Measurements from ENCODE around the gene LAMA2. TPM values are rescaled to one million over a fixed set of nuclear protein-coding genes. Genes with fewer than 3 reads are reported as not detected.

Gene LAMA2
- total RNA-seq, 1 donor from 2014 or later = 0.27 TPM

GRCh38 chr6:129284225-129284624, 401.3 kb downstream of the LAMA2 start:
- Mint-ChIP-seq H3K27ac (no peak overlapping the region), H3K9me3 (no peaks in the 10 kb centered on the region), H3K4me1 (no peaks in the 10 kb centered on the region), H3K36me3 (ENCODE audit: low read depth) (no peaks in the 10 kb centered on the region), H3K4me3 (no peak overlapping the region), H3K27me3 (no peaks in the 10 kb centered on the region)
- intact Hi-C loops (cut with micrococcal nuclease) = no loop called here
- ChIA-PET CTCF (no interaction called here), POLR2A (no interaction called here)
- TF ChIP-seq, protein P1, sequence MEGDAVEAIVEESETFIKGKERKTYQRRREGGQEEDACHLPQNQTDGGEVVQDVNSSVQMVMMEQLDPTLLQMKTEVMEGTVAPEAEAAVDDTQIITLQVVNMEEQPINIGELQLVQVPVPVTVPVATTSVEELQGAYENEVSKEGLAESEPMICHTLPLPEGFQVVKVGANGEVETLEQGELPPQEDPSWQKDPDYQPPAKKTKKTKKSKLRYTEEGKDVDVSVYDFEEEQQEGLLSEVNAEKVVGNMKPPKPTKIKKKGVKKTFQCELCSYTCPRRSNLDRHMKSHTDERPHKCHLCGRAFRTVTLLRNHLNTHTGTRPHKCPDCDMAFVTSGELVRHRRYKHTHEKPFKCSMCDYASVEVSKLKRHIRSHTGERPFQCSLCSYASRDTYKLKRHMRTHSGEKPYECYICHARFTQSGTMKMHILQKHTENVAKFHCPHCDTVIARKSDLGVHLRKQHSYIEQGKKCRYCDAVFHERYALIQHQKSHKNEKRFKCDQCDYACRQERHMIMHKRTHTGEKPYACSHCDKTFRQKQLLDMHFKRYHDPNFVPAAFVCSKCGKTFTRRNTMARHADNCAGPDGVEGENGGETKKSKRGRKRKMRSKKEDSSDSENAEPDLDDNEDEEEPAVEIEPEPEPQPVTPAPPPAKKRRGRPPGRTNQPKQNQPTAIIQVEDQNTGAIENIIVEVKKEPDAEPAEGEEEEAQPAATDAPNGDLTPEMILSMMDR (IDR thresholded peaks at IDR 0.05) = no peak
- ATAC-seq (ENCODE audit: low read depth) = no peak
- no peak for DNase-seq

DNA sequence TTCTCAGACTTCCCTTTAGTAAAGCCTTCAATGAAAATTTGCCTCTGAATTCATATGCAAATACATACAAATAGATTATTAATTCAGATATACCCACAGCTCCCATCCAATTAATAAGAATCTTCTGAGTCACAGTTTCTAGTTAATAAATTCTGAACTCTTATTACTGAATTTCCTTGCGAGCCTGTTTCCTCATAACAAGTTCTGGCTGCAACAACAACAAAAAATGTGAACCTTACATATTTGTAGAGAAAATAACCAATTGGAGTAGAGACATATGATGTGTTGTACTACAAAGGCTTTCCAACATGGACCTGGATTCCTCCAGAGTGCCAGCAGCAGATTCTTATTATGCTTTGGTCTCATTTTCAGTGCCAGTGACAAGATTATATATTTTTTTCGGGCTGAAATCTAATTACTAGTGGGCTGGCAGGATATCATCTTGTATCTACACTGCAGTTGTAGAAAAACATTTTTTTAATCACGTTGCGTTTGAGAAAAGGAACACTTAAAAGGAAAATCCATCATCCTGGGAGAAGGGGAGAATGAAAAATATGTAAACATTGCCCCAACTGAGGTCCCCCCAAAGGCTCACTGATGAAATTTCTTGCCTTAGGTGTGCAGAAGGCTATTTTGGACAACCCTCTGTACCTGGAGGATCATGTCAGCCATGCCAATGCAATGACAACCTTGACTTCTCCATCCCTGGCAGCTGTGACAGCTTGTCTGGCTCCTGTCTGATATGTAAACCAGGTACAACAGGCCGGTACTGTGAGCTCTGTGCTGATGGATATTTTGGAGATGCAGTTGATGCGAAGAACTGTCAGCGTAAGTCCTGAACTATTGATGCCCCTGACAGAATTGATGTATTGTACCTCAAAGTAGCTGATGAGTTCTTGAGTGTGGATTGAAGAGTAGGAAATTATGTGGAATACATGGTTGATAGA, 404.6 kb downstream of the LAMA2 start:
- ChIA-PET POLR2A (no interaction called here), CTCF (no interaction called here)
- TF ChIP-seq, protein P1 (IDR thresholded peaks at IDR 0.05) = no peak
- Mint-ChIP-seq H3K36me3 (ENCODE audit: low read depth) (no peaks in the 10 kb centered on the region), H3K4me1 (no peaks in the 10 kb centered on the region), H3K4me3 (no peak overlapping the region), H3K27me3 (no peaks in the 10 kb centered on the region), H3K9me3 (no peaks in the 10 kb centered on the region), H3K27ac (no peak overlapping the region)
- ATAC-seq (ENCODE audit: low read depth) (no peak), DNase-seq (no peak)
- intact Hi-C loops (cut with micrococcal nuclease) = no loop called here

DNA sequence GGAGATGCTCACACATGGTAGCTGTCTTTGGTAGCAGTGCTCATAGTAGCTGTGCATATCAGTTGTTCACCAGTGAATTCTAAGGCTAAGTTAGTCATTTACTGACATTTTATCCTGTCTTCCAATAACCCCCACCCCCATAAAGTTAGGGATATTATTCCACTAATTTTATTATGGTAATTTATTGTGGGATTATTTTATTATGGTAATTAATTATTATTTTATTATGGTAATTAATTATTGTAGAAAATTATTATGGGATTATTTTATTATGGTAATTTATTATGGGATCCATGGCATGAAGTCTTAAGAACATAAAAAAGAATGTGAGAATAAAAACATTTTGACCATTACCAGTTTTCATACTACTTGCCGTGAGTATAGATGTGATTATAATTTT, 406.5 kb downstream of the LAMA2 start:
- intact Hi-C loops (cut with micrococcal nuclease) = no loop called here
- CTCF ChIA-PET = no interaction called here
- ATAC-seq (ENCODE audit: low read depth) = no peak
- TF ChIP-seq, protein P1 (IDR thresholded peaks at IDR 0.05) = no peak
- Mint-ChIP-seq H3K36me3 (ENCODE audit: low read depth) (no peaks in the 10 kb centered on the region), H3K9me3 (no peaks in the 10 kb centered on the region), H3K27ac (no peak overlapping the region), H3K27me3 (no peaks in the 10 kb centered on the region), H3K4me3 (no peak overlapping the region), H3K4me1 (no peaks in the 10 kb centered on the region)
- POLR2A ChIA-PET = no interaction called here
- no peak for DNase-seq

- H3K9me3 Mint-ChIP-seq = no peaks in the 10 kb centered on the region
- CTCF ChIA-PET = no interaction called here
- no peaks in the 10 kb centered on the region for H3K4me1 Mint-ChIP-seq
Measured at GRCh38 chr6:129292836-129293235, 409.9 kb downstream of the LAMA2 start.

DNA sequence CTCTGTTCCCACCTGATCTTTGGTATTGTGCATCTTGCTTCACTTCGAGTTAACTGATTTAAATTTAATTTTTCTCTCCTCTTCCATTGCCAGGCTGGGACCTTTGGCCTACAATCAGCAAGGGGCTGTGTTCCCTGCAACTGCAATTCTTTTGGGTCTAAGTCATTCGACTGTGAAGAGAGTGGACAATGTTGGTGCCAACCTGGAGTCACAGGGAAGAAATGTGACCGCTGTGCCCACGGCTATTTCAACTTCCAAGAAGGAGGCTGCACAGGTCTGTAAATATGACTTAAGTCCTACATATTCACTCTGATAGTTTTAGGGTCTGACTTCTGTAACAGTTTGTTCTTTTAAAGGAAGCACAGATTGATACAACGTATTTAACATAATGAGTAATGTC, 414.7 kb downstream of the LAMA2 start:
- H3K4me3 Mint-ChIP-seq = no peak overlapping the region
- intact Hi-C loops (cut with micrococcal nuclease) = no loop called here
- H3K9me3 Mint-ChIP-seq = no peaks in the 10 kb centered on the region
- no peaks in the 10 kb centered on the region for H3K4me1 Mint-ChIP-seq
- no peaks in the 10 kb centered on the region for H3K27me3 Mint-ChIP-seq
- DNase-seq (no peak), ATAC-seq (ENCODE audit: low read depth) (no peak)
- no peak overlapping the region for H3K27ac Mint-ChIP-seq
- POLR2A ChIA-PET = no interaction called here
- no peaks in the 10 kb centered on the region for H3K36me3 Mint-ChIP-seq (ENCODE audit: low read depth)
- TF ChIP-seq, protein P1 (IDR thresholded peaks at IDR 0.05) = no peak
- CTCF ChIA-PET = no interaction called here

More at GRCh38 chr6:129292836-129293235, 409.9 kb downstream of the LAMA2 start:
- POLR2A ChIA-PET = no interaction called here
- Mint-ChIP-seq H3K4me3 (no peak overlapping the region), H3K27ac (no peak overlapping the region), H3K36me3 (ENCODE audit: low read depth) (no peaks in the 10 kb centered on the region), H3K27me3 (no peaks in the 10 kb centered on the region)
- intact Hi-C loops (cut with micrococcal nuclease) = no loop called here
- ATAC-seq (ENCODE audit: low read depth) (no peak), DNase-seq (no peak)
- TF ChIP-seq, protein P1 (IDR thresholded peaks at IDR 0.05) = no peak
